GM12878 (cell line): Measurements from ENCODE around the gene STEAP1. TPM values are rescaled to one million over a fixed set of nuclear protein-coding genes. Genes with fewer than 3 reads are reported as not detected.
A peak's percentile ranks its signal among the peaks of the same experiment; 100 is the strongest.

Experiments used
- ATAC-seq: fragments of 200-7000 bp; cut with Tn5 transposase; 3 replicates; pipeline ENCODE4 v1.9.1; 2020; ENCODE audit warnings: mild to moderate bottlenecking, moderate library complexity
- BruUV-seq: library from RNA; stranded (reverse); fragments of 400-500 nt; replicated peaks from 2 replicates; lab custom pipeline; 2021; lab: Mats Ljungman, UMichigan
- CTCF ChIA-PET: fragments of 300-600 bp; sonication (Branson Sonifier 250); formaldehyde crosslinking; extraction: SDS; loops from one replicate; lab custom pipeline; 2021; ENCODE audit warnings: inconsistent platforms; lab: Yijun Ruan, JAX
- POLR2A ChIA-PET: fragments of 350-600 bp; formaldehyde crosslinking; extraction: SDS; loops from one replicate; lab custom pipeline; 2021; ENCODE audit warnings: inconsistent platforms; lab: Charles Lee
- RAD21 ChIA-PET: fragments of 300-600 bp; sonication (Branson Sonifier 250); formaldehyde crosslinking; loops from one replicate; lab custom pipeline; 2023; ENCODE audit warnings: antibody characterized with exemption; ENCODE audit not compliant: unreplicated experiment; lab: Charles Lee
- SMC1A ChIA-PET: fragments of 300-600 bp; sonication (Branson Sonifier 250); formaldehyde crosslinking; loops from one replicate; lab custom pipeline; 2023; ENCODE audit not compliant: unreplicated experiment, uncharacterized antibody; lab: Charles Lee
- DNase-seq: peaks from one replicate; pipeline ENCODE4 v3.0.0-alpha.2; 2011; ENCODE audit warnings: low read depth, low spot score
- FAIRE-seq: peaks from 3 replicates; lab custom pipeline; 2011; peaks lifted over from hg19 to GRCh38; lab: Jason Lieb, UNC
- H2AFZ ChIP-seq: 2 replicates; pipeline ENCODE4 v1.6.0; 2011; ENCODE audit warnings: low read depth, low read length, control low read depth; ENCODE audit not compliant: control insufficient read depth
- H3K27ac ChIP-seq: 2 replicates; pipeline ENCODE4 v1.5.1; 2011; ENCODE audit warnings: control low read depth; ENCODE audit not compliant: control insufficient read depth, insufficient read depth
- H3K27me3 ChIP-seq, 2 experiments: replicated peaks in 1 of 2; 2 replicates each; pipeline versions ENCODE4 v1.6.0 to v1.6.1; 2011; ENCODE audit warnings: low read length in 1 of 2; ENCODE audit not compliant: control insufficient read depth in 2 of 2, insufficient read depth in 2 of 2
- H3K36me3 ChIP-seq, 2 experiments: 2 replicates each; pipeline ENCODE4 v1.5.1; 2011; ENCODE audit warnings: low read length in 1 of 2; ENCODE audit not compliant: control insufficient read depth in 2 of 2, insufficient read depth in 2 of 2
- H3K4me1 ChIP-seq: 2 replicates; pipeline ENCODE4 v1.6.1; 2011; ENCODE audit warnings: mild to moderate bottlenecking, low read length, moderate library complexity, mixed read lengths; ENCODE audit not compliant: control insufficient read depth, insufficient read depth
- H3K4me2 ChIP-seq: 2 replicates; pipeline ENCODE4 v1.6.0; 2011; ENCODE audit warnings: control low read depth; ENCODE audit not compliant: control insufficient read depth, insufficient read depth
- H3K4me3 ChIP-seq: fragments of 200-600 bp; sonication (generic); 2 replicates; pipeline ENCODE4 v1.5.1; 2016
- H3K79me2 ChIP-seq: 2 replicates; pipeline ENCODE4 v1.6.0; 2011; ENCODE audit warnings: low read length; ENCODE audit not compliant: control insufficient read depth, insufficient read depth
- H3K9ac ChIP-seq: 2 replicates; pipeline ENCODE4 v1.8.0; 2011; ENCODE audit warnings: low read length, control low read depth, mixed read lengths; ENCODE audit not compliant: control insufficient read depth, insufficient read depth
- H3K9me3 ChIP-seq: replicated peaks from 3 replicates; pipeline ENCODE4 v1.5.1; 2011; ENCODE audit warnings: mild to moderate bottlenecking, low read length; ENCODE audit not compliant: control insufficient read depth, insufficient read depth
- H4K20me1 ChIP-seq: 2 replicates; pipeline ENCODE4 v1.6.0; 2011; ENCODE audit not compliant: control insufficient read depth, insufficient read depth
- BCLAF1 ChIP-seq: fragments of 450-650 bp; IDR thresholded peaks from 2 replicates; pipeline ENCODE4 v1.6.1; 2017; ENCODE audit warnings: antibody characterized with exemption, mild to moderate bottlenecking, moderate library complexity
- CHD4 ChIP-seq: fragments of 200-600 bp; sonication (generic); IDR thresholded peaks from 2 replicates; pipeline ENCODE4 v1.6.1; 2016; ENCODE audit warnings: mild to moderate bottlenecking
- EP300 ChIP-seq, 2 experiments: fragments of 150-350 bp in 1 of 2; IDR thresholded peaks; 2 replicates each; pipeline ENCODE4 v1.6.1; 2011 to 2012; ENCODE audit warnings: low read depth in 2 of 2, low read length in 2 of 2, borderline replicate concordance in 1 of 2, improper control_type of control experiment in 1 of 2, inconsistent platforms in 1 of 2; ENCODE audit not compliant: control insufficient read depth in 1 of 2
- NR2F1 ChIP-seq: fragments of 450-650 bp; conservative IDR thresholded peaks from 2 replicates; pipeline ENCODE4 v1.6.1; 2017; ENCODE audit warnings: mild to moderate bottlenecking
- RUNX3 ChIP-seq: IDR thresholded peaks from 2 replicates; pipeline ENCODE4 v1.6.1; 2012; ENCODE audit warnings: low read length, inconsistent platforms
- TAF1 ChIP-seq: IDR thresholded peaks from 2 replicates; pipeline ENCODE4 v1.6.1; 2011; ENCODE audit warnings: mild to moderate bottlenecking, low read depth, low read length, borderline replicate concordance
- WGBS: methylation state at CpG from one replicate; pipeline ENCODE4 v1.1.6; 2016; ENCODE audit warnings: low lambda C conversion rate; ENCODE audit not compliant: insufficient replicate concordance, insufficient coverage; ENCODE audit errors: missing lambda C conversion rate; 5-methylcytosine and 5-hydroxymethylcytosine counted together
- in situ Hi-C: fragments of 300-500 bp; cut with MboI; formaldehyde crosslinking; loops from 9 replicates; pipeline ENCODE4 v1.14.3; 2018; ENCODE audit warnings: mixed read lengths
- intact Hi-C: fragments of 100-400 bp; cut with micrococcal nuclease; formaldehyde crosslinking; loops from one replicate; pipeline ENCODE4 v1.14.2; 2022; ENCODE audit not compliant: unreplicated experiment
- polyA plus RNA-seq, 11 experiments: library from polyadenylated mRNA; depleted of rRNA in 4 of 11; unstranded in 6 of 11; stranded (reverse) in 5 of 11; fragments of >200 nt; fragmentation: Nextera tagmentation in 4 of 11; fragmentation: Illumina TruSeq in 1 of 11; extraction: Ambion mirVana in 4 of 11; extraction: Trizol in 1 of 11; gene quantifications; 1 replicate in 1 of 11; 2 replicates in 10 of 11; pipeline versions ENCODE4 v1.2.1 to v1.2.3, GENCODE V29; 2011 to 2016; ENCODE audit warnings: inconsistent platforms in 2 of 11, missing spikeins in 2 of 11, low read depth in 1 of 11
- total RNA-seq, 4 experiments: library from RNA; depleted of rRNA in 3 of 4; stranded (reverse); fragments of >200 nt in 3 of 4; fragmentation: Illumina TruSeq in 1 of 4; extraction: Trizol in 1 of 4; gene quantifications; 2 replicates each; pipeline versions ENCODE4 v1.2.1 to v1.2.3, GENCODE V29; 2013 to 2021
- TF ChIP-seq, protein P1 (sequence below): fragments of 150-350 bp; IDR thresholded peaks from 2 replicates; pipeline ENCODE4 v1.6.1; 2016; ENCODE audit warnings: low read depth, low read length

STEAP1 gene
- total and polyA plus RNA-seq, 10 of the 15 experiments (the other 5 are each of a cell fraction or from before 2014, with no cell fraction given): 2.1 to 44.6 (median 4.6) TPM

GRCh38 chr7:90178166-90178565, 23.9 kb downstream of the STEAP1 start:
- Histone ChIP-seq H3K4me1 (peaks cover 23% of the 10 kb centered on the region), H3K4me2 (no peak overlapping the region), H3K27ac (peak overlapping the region; percentile 19), H3K4me3 (no peak overlapping the region), H3K27me3 (no peaks in the 10 kb centered on the region), H2AFZ (no peak overlapping the region), H3K79me2 (no peaks in the 10 kb centered on the region), H3K9ac (no peak overlapping the region), H4K20me1 (no peaks in the 10 kb centered on the region), H3K9me3 (peaks cover 13% of the 10 kb centered on the region; the same call in 2 of the 3 replicates), H3K36me3 (no peaks in the 10 kb centered on the region)
- TF ChIP-seq TAF1 (no peak), RUNX3 (no peak), NR2F1 (no peak)
- POLR2A ChIA-PET: interaction anchor here (0.9 to 2.5 kb wide), 15 partner anchors 8 to 65 kb away, joined by 3 to 17 read pairs (median 5); partner anchors contain the start of gene STEAP2
- SMC1A ChIA-PET: interaction anchor here (0.7 to 7.8 kb wide), 21 partner anchors 9 to 85 kb away, joined by 3 to 58 read pairs (median 6); partner anchors contain the start of genes CFAP69, STEAP1 and STEAP2
- BruUV-seq: no TSS peak
- ATAC-seq (no peak), FAIRE-seq (no peak), DNase-seq (no peak)
- CTCF ChIA-PET: interaction anchor here (0.7 to 1.7 kb wide), 10 partner anchors 9 to 250 kb away, joined by 3 to 9 read pairs (median 4); partner anchors contain the start of genes STEAP1 and STEAP2
- RAD21 ChIA-PET: interaction anchor here (0.9 to 2.2 kb wide), 18 partner anchors 10 to 85 kb away, joined by 3 to 18 read pairs (median 4); partner anchors contain the start of genes STEAP1 and STEAP2
- WGBS: 97% methylated on average over 2 of the region's 2 CpGs
- intact Hi-C loops: loop anchor here (2.0 kb wide), 1 partner anchor 65 kb away; no protein-coding TSS in a partner anchor
- in situ Hi-C loops: no loop called here

- intact Hi-C loops (loop anchor here (2.0 kb wide), 1 partner anchor 64 kb away; no protein-coding TSS in a partner anchor), in situ Hi-C loops (no loop called here)
- peaks cover 23% of the 10 kb centered on the region for H3K4me1 ChIP-seq
- H3K79me2 ChIP-seq: no peaks in the 10 kb centered on the region
- no peaks in the 10 kb centered on the region for H4K20me1 ChIP-seq
- RAD21 ChIA-PET: interaction anchor here (0.9 to 2.2 kb wide), 17 partner anchors 9 to 85 kb away, joined by 3 to 18 read pairs (median 5); partner anchors contain the start of genes STEAP1 and STEAP2
- no peaks in the 10 kb centered on the region for H3K36me3 ChIP-seq
- no peak overlapping the region for H3K9ac ChIP-seq
- ATAC-seq: peak; percentile 95
- SMC1A ChIA-PET: interaction anchor here (1.0 to 7.8 kb wide), 22 partner anchors 8 to 84 kb away, joined by 3 to 58 read pairs (median 6); partner anchors contain the start of genes CFAP69, STEAP1 and STEAP2
- DNase-seq: peak; percentile 65
- no peaks in the 10 kb centered on the region for H3K27me3 ChIP-seq
- peak; percentile 78 for FAIRE-seq
- H3K4me3 ChIP-seq: no peak overlapping the region
- BruUV-seq: no TSS peak
- H2AFZ ChIP-seq: no peak overlapping the region
- POLR2A ChIA-PET: interaction anchor here (0.9 to 2.5 kb wide), 13 partner anchors 8 to 64 kb away, joined by 3 to 17 read pairs (median 5); partner anchors contain the start of gene STEAP2
- CTCF ChIA-PET: interaction anchor here (0.7 to 1.7 kb wide), 10 partner anchors 8 to 249 kb away, joined by 3 to 9 read pairs (median 4); partner anchors contain the start of genes STEAP1 and STEAP2
- H3K9me3 ChIP-seq: peaks cover 13% of the 10 kb centered on the region; the same call in 2 of the 3 replicates
- H3K27ac ChIP-seq: peak overlapping the region; percentile 19
- 45% methylated on average over 6 of the region's 6 CpGs for WGBS
- 0 out of 2 replicates have a peak overlapping the region, but pooled peaks have one; percentile 7 for H3K4me2 ChIP-seq
- TF ChIP-seq EP300 (IDR thresholded peaks at IDR 0.05; ENCODE audit: borderline replicate concordance in 1 of 2, control insufficient read depth in 1 of 2, low read depth in 2 of 2, low read length in 2 of 2) (peak in 1 of 2 experiments; percentile 80; a peak in 1 of 4 replicates), BCLAF1 (no peak), CHD4 (no peak)
- TF ChIP-seq, protein P1, sequence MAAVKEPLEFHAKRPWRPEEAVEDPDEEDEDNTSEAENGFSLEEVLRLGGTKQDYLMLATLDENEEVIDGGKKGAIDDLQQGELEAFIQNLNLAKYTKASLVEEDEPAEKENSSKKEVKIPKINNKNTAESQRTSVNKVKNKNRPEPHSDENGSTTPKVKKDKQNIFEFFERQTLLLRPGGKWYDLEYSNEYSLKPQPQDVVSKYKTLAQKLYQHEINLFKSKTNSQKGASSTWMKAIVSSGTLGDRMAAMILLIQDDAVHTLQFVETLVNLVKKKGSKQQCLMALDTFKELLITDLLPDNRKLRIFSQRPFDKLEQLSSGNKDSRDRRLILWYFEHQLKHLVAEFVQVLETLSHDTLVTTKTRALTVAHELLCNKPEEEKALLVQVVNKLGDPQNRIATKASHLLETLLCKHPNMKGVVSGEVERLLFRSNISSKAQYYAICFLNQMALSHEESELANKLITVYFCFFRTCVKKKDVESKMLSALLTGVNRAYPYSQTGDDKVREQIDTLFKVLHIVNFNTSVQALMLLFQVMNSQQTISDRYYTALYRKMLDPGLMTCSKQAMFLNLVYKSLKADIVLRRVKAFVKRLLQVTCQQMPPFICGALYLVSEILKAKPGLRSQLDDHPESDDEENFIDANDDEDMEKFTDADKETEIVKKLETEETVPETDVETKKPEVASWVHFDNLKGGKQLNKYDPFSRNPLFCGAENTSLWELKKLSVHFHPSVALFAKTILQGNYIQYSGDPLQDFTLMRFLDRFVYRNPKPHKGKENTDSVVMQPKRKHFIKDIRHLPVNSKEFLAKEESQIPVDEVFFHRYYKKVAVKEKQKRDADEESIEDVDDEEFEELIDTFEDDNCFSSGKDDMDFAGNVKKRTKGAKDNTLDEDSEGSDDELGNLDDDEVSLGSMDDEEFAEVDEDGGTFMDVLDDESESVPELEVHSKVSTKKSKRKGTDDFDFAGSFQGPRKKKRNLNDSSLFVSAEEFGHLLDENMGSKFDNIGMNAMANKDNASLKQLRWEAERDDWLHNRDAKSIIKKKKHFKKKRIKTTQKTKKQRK: no peak
These were observed 24.5 kb downstream of the STEAP1 start for GRCh38 chr7:90178679-90179278.
